OCI-LY7 (cell line): Measurements from ENCODE around the gene UNC79.

Experiments
- CTCF ChIP-seq: fragments of 200-600 bp; sonication (generic); conservative IDR thresholded peaks from 2 replicates; pipeline ENCODE4 v1.5.1; 2014; ENCODE audit warnings: mild to moderate bottlenecking, antibody characterized with exemption, low read length, moderate library complexity, mixed read lengths
- EZH2phosphoT487 ChIP-seq: fragments of 200-600 bp; sonication (generic); IDR thresholded peaks from 2 replicates; pipeline ENCODE4 v1.6.1; 2018; ENCODE audit warnings: low read depth, borderline replicate concordance, mild to moderate bottlenecking, mixed run types, antibody characterized with exemption, low read length, moderate library complexity, mixed read lengths

GRCh38 chr14:93532541-93532940, 101.8 kb downstream of the UNC79 start:
- TF ChIP-seq CTCF: no peak
- TF ChIP-seq EZH2phosphoT487: no peak
